ENCODE results near the gene GRM6.

GRM6 gene

GRCh38 chr5:178931846-178932760 is 63.0 kb downstream of the GRM6 start:
- FAIRE-seq (no peak), DNase-seq (ENCODE audit: insufficient read length, low spot score) (no peak)
- no peak for TF ChIP-seq POLR2A (IDR thresholded peaks at IDR 0.05; ENCODE audit: low read depth, low read length)

Data from H54 (cell line).